ENCODE results near the gene GRIN1. TPM values are rescaled to one million over a fixed set of nuclear protein-coding genes. Genes with fewer than 3 reads are reported as not detected.

The GRIN1 gene
- polyA plus RNA-seq, 3 donors = 0.36 TPM; not detected in 2

DNA sequence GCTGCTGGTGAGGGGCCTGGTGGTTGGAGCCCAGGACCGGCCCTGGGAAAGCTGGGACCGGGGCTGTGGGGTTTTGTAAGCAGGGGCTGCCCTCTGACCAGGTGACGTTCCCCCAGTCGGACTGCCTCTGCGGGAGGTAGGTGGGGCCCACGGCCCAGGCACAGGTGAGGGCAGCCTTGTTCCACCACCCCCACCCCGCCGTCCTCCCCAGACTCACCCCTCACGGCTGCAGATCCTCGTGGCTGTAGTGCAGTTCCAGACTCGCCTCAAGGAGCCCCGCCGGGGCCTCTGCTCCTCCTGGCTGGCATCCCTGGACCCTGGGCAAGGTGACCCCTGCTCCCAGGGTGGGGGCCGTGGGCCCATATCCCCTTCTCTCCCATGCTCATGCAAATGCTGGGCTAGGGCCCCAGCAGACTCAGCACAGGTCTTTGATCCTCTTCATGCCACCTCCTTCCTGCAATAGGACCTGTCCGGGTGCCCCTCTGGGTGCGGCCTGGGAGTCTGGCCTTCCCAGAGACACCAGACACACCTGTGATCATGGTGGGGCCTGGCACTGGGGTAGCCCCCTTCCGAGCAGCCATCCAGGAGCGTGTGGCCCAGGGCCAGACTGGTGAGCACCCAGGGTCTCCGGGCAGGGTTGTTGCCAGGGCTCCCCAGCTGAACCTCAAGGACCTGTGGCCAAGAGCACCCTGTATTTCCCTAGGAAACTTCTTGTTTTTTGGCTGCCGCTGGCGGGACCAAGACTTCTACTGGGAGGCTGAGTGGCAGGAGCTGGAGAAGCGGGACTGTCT, 76.4 kb downstream of the GRIN1 start:
- no peak for DNase-seq

DNA sequence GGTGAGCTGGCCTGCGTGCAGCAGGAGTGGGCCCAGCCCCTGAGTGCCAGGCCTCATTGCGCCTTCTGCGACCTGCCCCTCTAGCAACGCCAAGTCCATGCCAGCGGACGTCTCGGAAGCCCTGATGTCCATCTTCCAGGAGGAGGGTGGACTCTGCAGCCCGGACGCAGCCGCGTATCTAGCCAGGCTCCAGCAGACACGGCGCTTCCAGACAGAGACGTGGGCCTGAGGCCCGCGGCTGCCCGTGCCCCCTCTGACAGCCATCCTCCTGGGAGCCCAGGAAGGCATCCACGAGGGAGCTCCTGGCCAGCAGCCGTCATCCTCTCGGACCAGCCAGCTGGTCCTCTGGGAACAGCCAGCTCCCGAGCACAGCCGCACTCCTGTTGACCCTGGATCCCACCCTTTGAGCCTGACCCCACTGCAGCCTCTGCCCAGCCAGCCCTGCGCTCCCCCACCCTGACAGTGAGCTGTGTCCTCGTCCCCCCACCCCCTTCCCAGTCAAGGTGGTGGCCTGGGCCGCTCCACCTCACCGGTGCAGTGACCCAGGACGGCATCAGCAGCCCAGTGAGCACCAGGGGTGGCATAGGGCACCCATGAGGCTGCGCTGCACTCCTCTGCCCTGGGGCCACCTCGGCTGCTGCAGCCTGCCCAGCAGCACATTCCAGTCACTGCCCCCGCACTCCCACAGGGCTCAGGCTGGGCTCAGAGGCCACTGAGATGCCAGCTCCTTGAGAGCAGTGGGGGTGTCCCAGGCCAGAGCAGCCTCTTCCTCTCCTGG, 77.4 kb downstream of the GRIN1 start:
- no peak for DNase-seq

DNA sequence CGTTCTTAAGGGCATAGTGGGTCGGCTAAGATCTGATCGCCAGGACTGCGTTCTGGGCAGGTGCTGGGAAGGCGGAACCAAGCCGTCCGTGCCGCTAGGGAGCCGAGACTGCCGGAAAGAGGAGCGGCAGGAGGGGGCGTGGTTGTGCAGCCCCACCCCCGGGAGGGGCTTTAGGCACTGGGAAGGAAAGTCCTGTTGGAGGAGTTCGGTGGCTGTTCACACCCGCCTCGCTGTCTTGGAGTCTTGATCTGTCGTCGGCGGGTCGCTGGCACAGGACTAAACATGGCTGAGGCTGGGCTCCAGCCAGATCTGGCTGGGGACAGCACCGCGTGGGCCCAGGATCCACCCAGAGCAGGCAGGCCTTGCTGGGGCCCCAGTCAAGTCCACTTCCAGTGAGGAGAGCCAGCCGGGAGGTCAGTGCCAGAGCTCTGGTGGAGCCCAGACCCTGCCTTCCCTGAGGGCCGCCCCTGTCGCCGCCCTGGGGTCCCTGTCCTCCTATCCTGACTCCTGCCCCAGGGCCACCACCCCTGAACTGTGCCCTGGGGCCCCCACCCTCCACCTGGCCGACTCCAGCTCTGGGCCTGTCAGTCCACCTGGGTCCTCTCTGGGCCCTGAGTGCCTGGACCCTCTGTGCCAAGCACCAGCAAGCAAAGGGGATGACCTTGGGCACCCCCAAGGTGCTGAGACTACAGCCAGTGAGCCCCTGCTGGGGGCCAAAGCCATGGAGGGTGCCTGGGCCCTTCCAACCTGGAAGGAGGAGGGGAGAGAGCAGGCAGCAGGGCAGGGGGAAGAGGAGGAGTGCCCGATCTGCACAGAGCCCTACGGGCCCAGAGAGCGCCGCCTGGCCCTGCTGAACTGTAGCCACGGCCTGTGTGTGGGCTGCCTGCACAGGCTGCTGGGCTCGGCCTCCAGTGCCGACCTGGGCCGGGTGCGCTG, 78.6 kb downstream of the GRIN1 start:
- DNase-seq = no peak

DNA sequence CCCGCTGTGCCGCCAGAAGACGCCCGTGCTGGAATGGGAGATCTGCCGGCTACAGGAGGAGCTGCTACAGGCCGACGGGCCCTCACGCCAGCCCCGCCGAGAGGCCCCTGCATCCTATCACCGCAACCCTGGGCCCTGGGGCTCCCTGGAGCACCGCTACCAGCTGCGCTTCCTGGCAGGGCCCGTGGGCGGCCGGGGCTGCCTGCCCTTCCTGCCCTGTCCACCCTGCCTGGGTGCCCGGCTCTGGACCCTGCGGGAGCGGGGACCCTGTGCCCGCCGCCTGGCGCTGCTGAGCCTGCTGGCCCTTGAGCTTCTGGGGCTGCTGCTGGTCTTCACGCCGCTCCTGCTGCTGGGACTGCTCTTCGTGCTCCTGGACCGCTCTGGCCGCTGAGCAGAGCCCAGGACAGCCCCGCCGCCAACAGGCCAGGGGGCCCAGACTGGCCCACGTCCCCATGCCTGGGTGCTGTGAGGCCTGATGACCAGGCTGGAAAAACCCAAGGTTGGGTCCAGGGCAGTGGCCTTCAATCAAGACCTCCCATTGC, 79.3 kb downstream of the GRIN1 start:
- no peak for DNase-seq

Other genes with a start within 250 kb of the GRIN1 start
- 10 to 100 TPM; 48.7 to 65.9 (median 64.8) TPM for gene FBXW5, start 194.4 kb upstream of the GRIN1 start, polyA plus RNA-seq (ENCODE audit: insufficient read length in 3 of 3)
- 1 to 10 TPM in 2 of 3 donors, under 1 TPM in 1; 0.83 to 1.3 (median 1.2) TPM for gene C8G, start 193.9 kb upstream of the GRIN1 start, polyA plus RNA-seq (ENCODE audit: insufficient read length in 3 of 3)
- 10 to 100 TPM; 23.7 to 39.5 (median 37.3) TPM for gene LCN12, start 186.9 kb upstream of the GRIN1 start, polyA plus RNA-seq (ENCODE audit: insufficient read length in 3 of 3)
- gene PTGDS, start 161.7 kb upstream of the GRIN1 start, polyA plus RNA-seq (ENCODE audit: insufficient read length in 3 of 3) = 10 to 100 TPM; 52.6 to 87.9 (median 87.8) TPM
- under 1 TPM; 0.18 to 0.38 (median 0.36) TPM for gene LCNL1, start 156.2 kb upstream of the GRIN1 start, polyA plus RNA-seq (ENCODE audit: insufficient read length in 3 of 3)
- 10 to 100 TPM; 33.4 to 40.8 (median 40.4) TPM for gene PAXX, start 146.7 kb upstream of the GRIN1 start, polyA plus RNA-seq (ENCODE audit: insufficient read length in 3 of 3)
- gene CLIC3, start 142.6 kb upstream of the GRIN1 start, polyA plus RNA-seq (ENCODE audit: insufficient read length in 3 of 3) = under 1 TPM; 0.29 to 0.57 (median 0.47) TPM
- 10 to 100 TPM; 56.6 to 68.7 (median 63.6) TPM for gene ABCA2, start 110.9 kb upstream of the GRIN1 start, polyA plus RNA-seq (ENCODE audit: insufficient read length in 3 of 3)
- gene FUT7, start 107.1 kb upstream of the GRIN1 start, polyA plus RNA-seq (ENCODE audit: insufficient read length in 3 of 3) = under 1 TPM in 1 of 3 donors, not detected in 2; 0.18 TPM
- gene NPDC1, start 93.0 kb upstream of the GRIN1 start, polyA plus RNA-seq (ENCODE audit: insufficient read length in 3 of 3) = 10 to 100 TPM; 28.3 to 38.5 (median 32.0) TPM
- gene ENTPD2, start 85.1 kb upstream of the GRIN1 start, polyA plus RNA-seq (ENCODE audit: insufficient read length in 3 of 3) = 1 to 10 TPM; 5.5 to 7.4 (median 7.3) TPM
- 10 to 100 TPM in 1 of 3 donors, 1 to 10 TPM in 2; 8.0 to 10.4 (median 10.0) TPM for gene SAPCD2, start 68.6 kb upstream of the GRIN1 start, polyA plus RNA-seq (ENCODE audit: insufficient read length in 3 of 3)
- 1 to 10 TPM; 5.4 to 8.6 (median 6.3) TPM for gene UAP1L1, start 61.6 kb upstream of the GRIN1 start, polyA plus RNA-seq (ENCODE audit: insufficient read length in 3 of 3)
- gene MAN1B1, start 52.2 kb upstream of the GRIN1 start, polyA plus RNA-seq (ENCODE audit: insufficient read length in 3 of 3) = 10 to 100 TPM; 56.7 to 71.5 (median 64.7) TPM
- gene DPP7, start 24.4 kb upstream of the GRIN1 start, polyA plus RNA-seq (ENCODE audit: insufficient read length in 3 of 3) = 10 to 100 TPM; 24.0 to 29.6 (median 27.7) TPM
- under 1 TPM in 1 of 3 donors, not detected in 2; 0.34 TPM for gene LRRC26, start 30.9 kb downstream of the GRIN1 start, polyA plus RNA-seq (ENCODE audit: insufficient read length in 3 of 3)
- not detected for gene TMEM210, start 32.9 kb downstream of the GRIN1 start, polyA plus RNA-seq (ENCODE audit: insufficient read length in 3 of 3)
- 10 to 100 TPM; 46.2 to 55.9 (median 51.3) TPM for gene ANAPC2, start 49.4 kb downstream of the GRIN1 start, polyA plus RNA-seq (ENCODE audit: insufficient read length in 3 of 3)
- 10 to 100 TPM; 55.4 to 69.1 (median 65.3) TPM for gene SSNA1, start 49.5 kb downstream of the GRIN1 start, polyA plus RNA-seq (ENCODE audit: insufficient read length in 3 of 3)
- gene TPRN, start 61.6 kb downstream of the GRIN1 start, polyA plus RNA-seq (ENCODE audit: insufficient read length in 3 of 3) = 10 to 100 TPM; 14.6 to 23.2 (median 22.0) TPM
- gene TMEM203, start 66.5 kb downstream of the GRIN1 start, polyA plus RNA-seq (ENCODE audit: insufficient read length in 3 of 3) = 10 to 100 TPM; 41.9 to 47.5 (median 44.7) TPM
- 10 to 100 TPM; 13.3 to 18.9 (median 17.2) TPM for gene NDOR1, start 66.5 kb downstream of the GRIN1 start, polyA plus RNA-seq (ENCODE audit: insufficient read length in 3 of 3)
- gene RNF208, start 83.1 kb downstream of the GRIN1 start, polyA plus RNA-seq (ENCODE audit: insufficient read length in 3 of 3) = 10 to 100 TPM; 12.8 to 13.8 (median 13.2) TPM
- 10 to 100 TPM; 10.9 to 17.0 (median 16.3) TPM for gene CYSRT1, start 86.0 kb downstream of the GRIN1 start, polyA plus RNA-seq (ENCODE audit: insufficient read length in 3 of 3)
- 10 to 100 TPM; 10.1 to 15.2 (median 13.8) TPM for gene RNF224, start 88.3 kb downstream of the GRIN1 start, polyA plus RNA-seq (ENCODE audit: insufficient read length in 3 of 3)
- 10 to 100 TPM; 10.3 to 12.1 (median 11.4) TPM for gene SLC34A3, start 91.7 kb downstream of the GRIN1 start, polyA plus RNA-seq (ENCODE audit: insufficient read length in 3 of 3)
- 100 to 1,000 TPM; 383 to 516 (median 420) TPM for gene TUBB4B, start 102.1 kb downstream of the GRIN1 start, polyA plus RNA-seq (ENCODE audit: insufficient read length in 3 of 3)
- gene STPG3, start 112.1 kb downstream of the GRIN1 start, polyA plus RNA-seq (ENCODE audit: insufficient read length in 3 of 3) = 1 to 10 TPM; 2.8 to 3.9 (median 3.9) TPM
- 10 to 100 TPM; 57.3 to 65.4 (median 61.7) TPM for gene NELFB, start 116.2 kb downstream of the GRIN1 start, polyA plus RNA-seq (ENCODE audit: insufficient read length in 3 of 3)
- gene TOR4A, start 138.6 kb downstream of the GRIN1 start, polyA plus RNA-seq (ENCODE audit: insufficient read length in 3 of 3) = 1 to 10 TPM; 5.8 to 8.1 (median 7.3) TPM
- gene NRARP, start 163.1 kb downstream of the GRIN1 start, polyA plus RNA-seq (ENCODE audit: insufficient read length in 3 of 3) = 1 to 10 TPM; 7.4 to 9.7 (median 8.5) TPM

All from renal pelvis (tissue), 4 donors.